HG02763 (cell line): ENCODE results near the gene EPHA6.
"Not testable (repeated sequence)": the region's sequence is repeated elsewhere in the genome, so short reads cannot be mapped to it uniquely, and the experiment has no call there.

Source experiments
- ATAC-seq: cut with Tn5 transposase; IDR thresholded peaks from one replicate; pipeline ENCODE4 v1.9.1; 2021; ENCODE audit warnings: mild to moderate bottlenecking, moderate library complexity; ENCODE audit not compliant: unreplicated experiment

Gene EPHA6

DNA sequence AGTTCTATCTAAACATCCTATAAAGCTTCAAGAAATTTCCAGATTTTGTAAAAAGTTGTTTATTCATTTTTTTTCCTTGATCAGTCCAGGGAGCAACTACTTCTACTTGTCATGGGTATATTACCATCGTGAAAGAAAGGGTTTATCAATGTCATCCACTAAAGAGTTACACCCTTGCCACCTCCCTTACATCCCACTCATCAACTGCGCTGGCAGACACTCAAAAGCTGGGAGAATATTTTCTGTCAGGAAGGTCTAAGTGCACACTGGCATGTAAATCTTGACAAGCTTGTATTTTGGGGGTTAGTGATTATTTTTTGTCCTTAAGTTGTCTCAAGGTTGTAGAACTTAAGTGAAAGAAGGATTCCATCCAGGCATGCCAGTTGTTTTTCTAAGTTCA lies 761.8 kb downstream of the EPHA6 start:
- no peak for ATAC-seq

DNA sequence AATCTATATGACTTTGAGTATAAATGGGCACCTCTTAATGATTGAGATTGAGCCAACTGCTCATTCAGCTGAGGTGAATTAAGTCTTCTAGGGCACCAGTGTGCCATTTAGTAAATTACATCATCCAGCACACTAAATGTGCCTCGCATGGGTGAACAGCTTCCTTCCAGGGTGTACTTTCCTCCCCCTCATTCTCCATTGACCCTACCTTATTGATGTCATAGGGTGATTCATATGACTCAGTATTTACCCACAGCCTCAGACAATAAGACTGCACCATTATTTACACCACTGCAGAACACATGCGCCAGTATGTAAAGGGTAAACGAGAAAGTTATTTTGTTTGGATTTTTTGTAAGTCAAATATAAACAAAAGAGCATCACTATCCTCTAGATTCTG lies 765.0 kb downstream of the EPHA6 start:
- no peak for ATAC-seq

- ATAC-seq = no peak
These were observed 796.2 kb downstream of the EPHA6 start for GRCh38 chr3:97610626-97611025.

DNA sequence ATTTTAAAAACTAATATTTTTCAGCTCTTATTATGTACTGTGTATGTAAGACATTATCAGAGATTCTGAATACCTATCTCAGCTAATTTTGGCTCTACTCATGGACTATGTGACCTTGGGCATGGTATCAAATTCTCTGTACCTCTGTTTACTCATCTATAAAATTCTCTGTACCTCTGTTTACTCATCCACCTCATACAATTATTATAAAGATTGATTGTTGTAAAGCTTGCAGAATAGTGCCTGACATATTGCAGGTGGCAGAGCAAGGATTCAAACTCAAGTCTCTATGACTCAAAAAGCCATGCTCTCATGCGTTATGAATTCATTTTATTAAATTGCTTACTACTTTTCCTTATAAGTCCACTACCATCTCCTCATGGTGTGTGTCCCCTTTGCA lies 798.2 kb downstream of the EPHA6 start:
- ATAC-seq = no peak

DNA sequence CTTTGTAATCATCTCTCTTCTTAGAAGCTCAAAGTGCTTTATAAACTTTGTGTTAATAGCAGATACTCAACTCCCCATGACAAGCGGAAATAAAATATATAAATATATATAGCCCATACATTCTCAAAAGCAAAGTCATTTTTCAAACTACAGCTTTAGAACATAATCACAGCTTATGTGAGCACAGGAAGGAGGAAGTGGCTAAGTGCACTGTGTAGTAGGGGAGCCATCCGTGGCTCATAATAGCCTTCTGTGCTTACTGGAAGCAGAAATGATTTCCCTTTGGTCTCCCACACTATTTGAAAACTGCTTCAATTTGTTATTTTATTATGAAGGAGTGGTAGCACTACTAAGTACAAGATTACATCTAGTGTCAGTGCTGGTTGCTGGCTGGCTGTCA lies 798.7 kb downstream of the EPHA6 start:
- no peak for ATAC-seq

DNA sequence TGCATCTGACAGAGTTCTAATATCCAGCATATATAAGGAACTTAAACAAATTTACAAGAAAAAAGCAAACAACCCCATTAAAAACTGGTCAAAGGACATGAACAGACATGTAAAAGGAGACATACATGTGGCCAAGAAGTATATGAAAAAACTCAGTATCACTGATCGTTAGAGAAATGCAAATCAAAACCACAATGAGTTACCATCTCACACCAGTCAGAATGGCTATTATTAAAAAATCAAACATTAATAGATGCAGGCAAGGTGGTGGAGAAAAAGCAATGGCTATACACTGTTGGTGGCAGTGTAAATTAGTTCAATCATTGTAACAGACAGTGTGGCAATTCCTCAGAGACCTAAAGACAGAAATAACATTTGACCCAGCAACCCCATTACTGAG lies 806.1 kb downstream of the EPHA6 start:
- not testable (repeated sequence) for ATAC-seq

- ATAC-seq = no peak
These were observed 822.1 kb downstream of the EPHA6 start for GRCh38 chr3:97636465-97636864.

DNA sequence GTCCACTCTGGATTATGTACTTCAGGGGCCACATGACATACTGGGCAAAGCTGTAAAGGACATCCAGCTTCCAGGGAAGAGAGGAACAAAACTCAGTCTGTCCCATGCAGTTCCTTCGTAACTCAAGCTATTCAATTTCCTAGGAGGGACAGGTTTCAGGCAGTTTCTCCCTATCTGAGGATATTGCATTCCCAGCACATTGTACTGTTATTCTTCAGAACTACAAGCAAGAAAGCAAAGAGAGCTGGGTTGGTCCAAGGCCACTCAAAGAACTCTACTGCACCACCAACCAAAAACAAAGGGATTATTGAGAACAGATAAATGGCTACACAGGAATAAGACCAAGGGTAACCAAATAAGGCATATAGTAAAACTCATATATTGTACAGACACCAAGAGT lies 832.5 kb downstream of the EPHA6 start:
- ATAC-seq = no peak

DNA sequence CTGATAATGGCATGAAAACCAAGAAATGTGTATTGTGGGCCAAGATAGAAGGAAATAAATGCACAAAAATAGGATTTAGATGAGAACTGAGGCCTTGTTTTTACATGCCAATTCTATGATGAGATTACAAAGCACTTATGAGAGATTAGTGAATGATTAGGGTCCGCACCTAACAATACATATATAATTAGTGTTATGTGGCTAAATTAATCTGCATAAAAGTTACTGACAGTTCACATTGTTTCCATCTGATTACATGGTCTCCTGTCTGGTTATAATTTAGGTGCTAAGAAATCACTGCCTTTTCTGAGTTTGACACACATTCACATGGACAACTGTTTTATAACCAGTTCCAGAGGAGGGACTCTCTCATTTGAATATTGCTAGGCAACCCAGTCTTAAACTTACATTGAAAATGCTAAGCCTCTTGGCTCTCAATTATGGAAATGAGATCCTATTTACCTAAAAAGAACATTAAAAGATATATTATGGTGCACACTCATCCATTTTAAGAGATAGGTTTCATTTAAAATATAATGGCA lies 833.1 kb downstream of the EPHA6 start:
- ATAC-seq = no peak

GRCh38 chr3:97655971-97656370 lies 841.6 kb downstream of the EPHA6 start:
- no peak for ATAC-seq

GRCh38 chr3:97656638-97657037 lies 842.2 kb downstream of the EPHA6 start:
- ATAC-seq = no peak

DNA sequence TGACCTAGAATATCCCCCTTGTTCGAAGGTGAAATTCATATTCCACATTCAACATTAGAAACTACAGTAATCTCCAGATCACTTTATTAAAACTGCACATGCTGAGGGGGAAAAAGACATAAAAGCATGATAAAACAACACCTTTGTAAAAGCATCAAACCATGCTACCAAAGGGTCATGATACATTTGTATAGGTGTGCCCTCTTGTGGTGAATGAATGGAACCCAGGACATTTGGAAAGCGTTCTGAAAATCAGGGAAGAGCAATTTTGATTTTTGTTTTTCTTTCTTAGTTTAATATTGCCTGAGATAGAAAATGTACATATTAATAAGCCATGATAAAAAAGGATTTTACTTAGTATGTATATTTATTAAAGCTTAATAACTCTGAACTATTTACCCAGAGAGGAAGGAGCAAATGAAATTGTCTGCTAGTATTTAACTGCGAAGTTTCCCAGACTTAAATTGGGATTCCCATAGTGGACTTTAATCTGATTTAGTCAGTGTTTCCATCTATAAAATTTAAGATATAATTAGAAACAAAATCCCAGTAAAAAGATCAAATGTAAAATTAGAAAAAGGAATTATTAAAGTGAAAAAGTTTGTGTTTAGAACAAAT lies 844.4 kb downstream of the EPHA6 start:
- no peak for ATAC-seq

DNA sequence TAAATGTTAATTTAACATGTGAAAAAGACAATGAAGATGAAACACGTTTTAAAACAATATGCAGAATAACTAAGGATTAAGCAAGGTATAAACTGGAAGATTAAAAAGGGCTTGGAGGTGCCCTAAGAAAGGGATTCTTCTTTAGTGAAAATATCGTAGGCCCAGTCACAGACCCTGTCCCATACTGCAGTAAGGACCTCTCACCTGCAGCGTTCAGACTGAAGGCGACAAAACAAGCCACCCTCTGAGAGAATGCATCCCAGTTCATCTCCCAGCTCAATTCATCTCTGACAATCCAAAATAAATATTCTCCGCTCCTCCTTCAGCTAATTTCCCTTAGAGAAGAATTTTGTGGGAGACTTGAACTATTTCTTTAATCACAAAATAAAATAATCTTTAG lies 847.9 kb downstream of the EPHA6 start:
- no peak for ATAC-seq

GRCh38 chr3:97662762-97663161 lies 848.4 kb downstream of the EPHA6 start:
- ATAC-seq = no peak

GRCh38 chr3:97665896-97666295 lies 851.5 kb downstream of the EPHA6 start:
- no peak for ATAC-seq

- no peak for ATAC-seq
These were observed 856.6 kb downstream of the EPHA6 start for GRCh38 chr3:97670952-97671351.

- no peak for ATAC-seq
These were observed 859.1 kb downstream of the EPHA6 start for GRCh38 chr3:97673357-97673997.

DNA sequence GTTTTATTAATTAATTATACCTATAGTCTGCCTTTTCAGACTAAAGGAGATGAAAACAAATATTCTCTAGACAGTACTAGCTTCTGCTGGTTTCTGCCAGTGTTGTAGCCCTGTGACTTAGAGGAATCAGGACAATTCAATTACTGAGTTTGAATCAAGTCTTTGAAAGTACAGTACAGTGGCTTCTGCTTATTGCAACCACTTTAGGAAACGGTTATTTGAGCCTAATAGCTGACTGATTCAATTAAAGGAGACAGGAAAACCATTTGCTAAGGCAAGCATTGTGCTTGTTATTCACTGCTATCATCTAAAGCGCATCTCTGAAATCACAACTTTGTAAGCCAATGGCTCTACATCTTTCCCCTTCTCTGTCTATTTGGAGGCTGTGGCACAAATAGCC lies 860.1 kb downstream of the EPHA6 start:
- no peak for ATAC-seq

DNA sequence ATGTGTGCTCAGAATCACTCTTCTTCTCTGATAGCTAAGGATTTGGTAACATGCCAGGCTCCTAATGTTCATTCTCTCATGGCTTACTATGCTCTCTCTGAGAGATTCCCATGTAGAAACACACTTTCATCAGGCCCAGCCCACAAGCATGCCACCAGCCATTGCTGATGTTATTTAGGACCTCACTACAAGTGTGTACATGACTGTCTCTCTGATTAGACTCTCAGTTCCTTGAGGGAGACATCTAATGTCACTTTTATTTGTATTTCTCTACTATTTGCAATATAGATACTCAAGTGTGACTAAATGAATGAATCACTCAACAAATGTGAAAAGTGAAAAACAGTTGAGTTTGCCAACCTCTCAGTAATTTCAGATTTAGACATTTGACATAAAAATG lies 865.8 kb downstream of the EPHA6 start:
- ATAC-seq = no peak

DNA sequence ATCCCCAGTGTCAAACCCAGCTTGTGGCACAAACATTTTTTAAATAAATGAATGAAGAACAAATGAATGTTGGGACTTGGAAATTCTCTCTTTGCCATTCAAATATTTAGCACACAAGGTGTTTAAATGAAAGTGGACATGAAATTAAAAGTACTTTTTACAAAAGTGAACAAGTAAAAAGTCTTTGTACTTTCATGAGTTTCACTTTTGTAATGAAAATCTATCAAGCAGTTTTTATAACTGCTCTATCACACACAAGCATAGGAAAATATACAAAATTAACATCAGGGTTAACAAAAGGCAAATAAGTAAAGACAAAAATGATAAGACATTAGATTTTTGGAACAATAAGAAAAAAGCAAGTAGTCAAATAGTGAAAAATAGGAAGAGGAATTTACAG lies 866.3 kb downstream of the EPHA6 start:
- no peak for ATAC-seq

GRCh38 chr3:97684490-97684889 lies 870.1 kb downstream of the EPHA6 start:
- ATAC-seq = no peak

- no peak for ATAC-seq
These were observed 871.9 kb downstream of the EPHA6 start for GRCh38 chr3:97686258-97686657.

- ATAC-seq = no peak
These were observed 873.3 kb downstream of the EPHA6 start for GRCh38 chr3:97687734-97688133.
